BE2C (cell line): ENCODE measurements around the gene SEMA6B.

Source experiments
- DNase-seq: peaks from one replicate; pipeline ENCODE4 v3.0.0-alpha.2; 2020
- H3K27me3 ChIP-seq: fragments of 250-450 bp; sonication (Bioruptor Pico); 2 replicates; pipeline ENCODE4 v1.5.1; 2020; ENCODE audit warnings: mild to moderate bottlenecking
- H3K36me3 ChIP-seq: fragments of 250-450 bp; sonication (Bioruptor Pico); 2 replicates; pipeline ENCODE4 v1.5.1; 2020; ENCODE audit warnings: mild to moderate bottlenecking
- H3K4me1 ChIP-seq: fragments of 250-450 bp; sonication (Bioruptor Pico); 2 replicates; pipeline ENCODE4 v1.5.1; 2020
- H3K4me3 ChIP-seq: 2 replicates; pipeline ENCODE4 v1.5.1; 2011; ENCODE audit warnings: low read depth, low read length
- H3K9me3 ChIP-seq: fragments of 250-450 bp; sonication (Bioruptor Pico); 2 replicates; pipeline ENCODE4 v1.5.1; 2020
- CTCF ChIP-seq: IDR thresholded peaks from 2 replicates; pipeline ENCODE4 v1.5.1; 2012; ENCODE audit warnings: mild to moderate bottlenecking, low read depth, low read length

Gene SEMA6B

GRCh38 chr19:4534836-4535658 lies 24.4 kb downstream of the SEMA6B start, which contains the start of gene PLIN5:
Gene PLIN5, minus strand, starts transcription at chr19:4535224. Its CDS starts 1,150 bp downstream, at chr19:4534074.
- DNase-seq: peak; percentile 97
- Histone ChIP-seq H3K4me1 (peaks cover 3% of the 10 kb centered on the region), H3K4me3 (peak within 1 kb of the TSS; percentile 42), H3K36me3 (no peaks in the 10 kb centered on the region), H3K9me3 (no peaks in the 10 kb centered on the region), H3K27me3 (no peaks in the 10 kb centered on the region)
- no peak for TF ChIP-seq CTCF

GRCh38 chr19:4533835-4534424 lies 25.6 kb downstream of the SEMA6B start:
- H3K9me3 ChIP-seq: no peaks in the 10 kb centered on the region
- no peaks in the 10 kb centered on the region for H3K36me3 ChIP-seq
- DNase-seq: no peak
- no peak for TF ChIP-seq CTCF
- H3K27me3 ChIP-seq: no peaks in the 10 kb centered on the region
- H3K4me1 ChIP-seq: peaks cover 3% of the 10 kb centered on the region
- H3K4me3 ChIP-seq: no peak overlapping the region

GRCh38 chr19:4533334-4533733 lies 26.1 kb downstream of the SEMA6B start:
- TF ChIP-seq CTCF: no peak

GRCh38 chr19:4531562-4532165 lies 27.8 kb downstream of the SEMA6B start:
- H3K4me3 ChIP-seq: no peak overlapping the region
- peak; percentile 56 for DNase-seq
- no peaks in the 10 kb centered on the region for H3K27me3 ChIP-seq
- no peaks in the 10 kb centered on the region for H3K36me3 ChIP-seq
- TF ChIP-seq CTCF: no peak
- H3K9me3 ChIP-seq: no peaks in the 10 kb centered on the region
- no peaks in the 10 kb centered on the region; the same call in none of the 2 replicates for H3K4me1 ChIP-seq

More at GRCh38 chr19:4533334-4533733, 26.1 kb downstream of the SEMA6B start:
- Histone ChIP-seq H3K4me1 (peaks cover 3% of the 10 kb centered on the region), H3K36me3 (no peaks in the 10 kb centered on the region), H3K9me3 (no peaks in the 10 kb centered on the region), H3K4me3 (no peak overlapping the region), H3K27me3 (no peaks in the 10 kb centered on the region)
- DNase-seq: no peak

GRCh38 chr19:4529924-4530522 lies 29.5 kb downstream of the SEMA6B start:
- Histone ChIP-seq H3K36me3 (no peaks in the 10 kb centered on the region), H3K4me3 (no peak overlapping the region), H3K9me3 (no peaks in the 10 kb centered on the region), H3K27me3 (no peaks in the 10 kb centered on the region), H3K4me1 (no peaks in the 10 kb centered on the region; the same call in 1 of the 2 replicates)
- TF ChIP-seq CTCF: no peak
- no peak for DNase-seq
